ENCODE data around the gene MTMR11.

The MTMR11 gene

DNA sequence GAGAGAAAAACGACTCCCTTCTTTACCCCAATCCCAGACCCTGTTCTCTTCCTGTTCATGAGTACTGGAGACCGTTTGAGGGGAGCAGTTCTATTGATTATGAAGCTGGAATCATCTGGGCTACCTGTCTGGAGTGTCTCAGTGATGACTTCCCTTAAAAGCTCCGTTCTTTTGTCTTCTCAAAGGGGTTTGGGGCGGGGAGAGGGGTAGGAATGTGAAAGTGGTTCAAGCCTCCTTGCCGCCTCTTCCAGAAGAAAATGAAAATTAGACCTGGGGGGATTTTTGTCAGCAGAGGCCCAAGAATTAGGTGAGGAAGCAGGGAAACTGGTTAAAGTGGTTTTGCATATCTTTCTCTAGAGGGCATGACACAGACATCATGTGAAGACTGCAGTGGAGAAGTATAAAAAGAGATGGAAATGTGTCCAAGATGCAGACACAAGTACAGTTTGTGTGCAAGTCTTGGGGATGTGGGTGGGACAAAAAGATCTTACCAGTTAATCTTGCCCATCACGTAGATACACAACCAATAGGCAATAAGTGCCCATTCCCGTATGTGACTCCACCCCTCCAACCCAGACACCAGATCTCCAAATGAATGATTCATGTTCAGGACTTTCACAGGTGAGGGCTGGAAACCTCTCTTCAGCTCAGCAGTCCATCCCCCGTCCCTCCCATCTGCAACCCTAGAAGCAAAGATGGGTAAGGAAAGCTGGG lies 470 bp upstream of the MTMR11 start:
- DNase-seq, result peak; percentile 54

DNA sequence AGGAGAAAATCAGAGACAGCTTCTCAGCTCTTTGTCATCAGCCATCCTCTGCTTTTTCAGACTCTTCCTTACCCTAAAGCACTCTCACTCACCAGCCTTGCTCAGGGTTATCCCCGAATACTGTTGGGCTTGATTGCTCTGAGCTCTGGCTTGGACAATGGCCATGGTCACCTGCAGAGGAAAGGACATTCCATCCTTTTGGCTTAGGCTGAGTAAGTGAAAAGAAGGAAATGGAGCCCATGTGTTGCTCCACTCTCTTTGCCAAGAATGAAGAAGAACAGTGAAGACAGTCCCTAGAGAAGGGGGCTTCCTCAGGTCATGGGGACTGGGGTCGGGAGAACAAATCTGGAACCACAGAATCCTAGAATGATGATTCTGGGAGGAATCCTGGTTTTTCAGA lies 2.3 kb downstream of the MTMR11 start:
- no peak for DNase-seq

- DNase-seq, result no peak
Measured at GRCh38 chr1:149933208-149933607, 3.5 kb downstream of the MTMR11 start.

DNA sequence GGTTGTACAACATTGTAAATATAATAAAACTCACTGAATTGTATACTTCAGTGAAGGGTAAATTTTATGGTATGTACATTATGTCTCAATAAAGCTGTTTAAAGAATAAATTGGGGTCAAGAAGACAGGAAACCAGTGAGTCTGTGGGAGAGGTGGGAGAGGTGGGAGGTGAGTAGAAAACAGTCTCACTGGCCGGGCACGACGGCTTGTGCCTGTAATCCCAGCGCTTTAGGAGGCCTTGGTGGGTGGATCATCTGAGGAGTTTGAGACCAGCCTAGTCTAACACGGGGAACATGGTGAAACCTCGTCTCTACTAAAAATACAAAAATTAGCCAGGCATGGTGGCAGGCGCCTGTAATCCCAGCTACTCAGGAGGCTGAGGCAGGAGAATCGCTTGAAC lies 4.2 kb downstream of the MTMR11 start:
- DNase-seq, result no peak

DNA sequence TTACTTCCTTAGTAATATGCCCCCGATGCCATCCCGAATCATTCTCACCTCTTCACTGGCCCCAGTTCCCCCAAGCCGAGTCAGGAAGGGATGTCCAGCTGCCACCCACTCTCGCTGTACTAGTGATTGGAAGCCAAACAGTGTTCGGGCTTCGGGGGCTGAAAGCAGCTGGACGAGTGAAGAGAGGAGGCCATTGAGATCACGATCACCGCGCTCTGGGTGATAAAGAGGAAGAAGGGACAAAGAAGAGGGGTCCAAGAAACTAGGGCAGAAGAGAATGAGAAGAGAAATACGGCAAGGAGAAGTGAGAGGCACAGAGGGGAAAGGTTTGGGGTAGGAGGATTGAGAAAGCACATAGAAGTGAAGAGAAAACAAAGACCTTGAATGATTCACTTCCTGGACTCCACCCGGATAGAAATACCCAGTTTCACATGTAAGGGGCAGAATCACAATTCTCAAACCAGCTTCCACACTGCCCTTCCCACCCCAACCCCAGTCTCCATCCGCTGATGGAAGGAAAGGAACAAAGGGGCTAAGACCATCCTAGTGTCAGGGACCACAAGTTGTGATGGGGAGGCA lies 5.4 kb downstream of the MTMR11 start:
- peak; percentile 21 for DNase-seq

DNA sequence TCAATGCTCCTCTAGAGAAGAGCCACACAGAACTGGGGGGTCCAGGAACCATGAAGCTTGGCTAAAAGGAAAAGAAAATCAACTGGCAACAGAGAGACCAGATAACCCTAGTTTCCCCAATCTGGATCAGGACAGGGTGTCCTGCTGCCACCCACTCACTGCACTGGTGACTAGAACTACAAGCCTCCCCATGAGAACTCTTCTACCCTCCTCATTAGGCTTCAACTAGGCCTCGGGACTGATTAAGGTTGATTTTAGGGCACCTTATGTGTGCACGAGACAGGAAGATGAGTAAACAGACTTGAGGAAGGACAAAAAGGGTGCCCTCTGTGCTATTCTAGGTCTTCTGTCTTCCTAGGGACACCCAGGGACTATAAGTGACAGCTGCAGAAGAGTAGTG lies 6.8 kb downstream of the MTMR11 start:
- DNase-seq, result no peak

DNA sequence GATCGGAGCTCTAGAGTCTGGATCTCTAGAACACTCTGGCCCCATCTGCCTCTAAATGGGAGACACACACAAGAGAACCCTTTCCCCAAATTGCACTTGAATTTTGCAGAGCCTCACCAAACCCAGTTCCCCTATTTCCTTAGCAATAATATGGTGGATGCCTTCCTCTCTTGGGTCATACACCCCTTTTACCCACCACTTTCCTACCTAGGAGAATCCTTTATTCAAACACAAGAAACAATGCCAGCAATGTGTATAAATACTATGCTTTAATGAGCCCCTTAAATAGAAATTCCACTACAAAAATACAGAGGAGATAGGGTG lies 8.3 kb downstream of the MTMR11 start:
- DNase-seq, result no peak

GRCh38 chr1:149927563-149928400 lies 8.9 kb downstream of the MTMR11 start, which contains the start of gene SF3B4:
Gene SF3B4, minus strand, starts transcription at chr1:149927803. Its CDS starts 44 bp downstream, at chr1:149927759.
- peak; percentile 94 for DNase-seq

- no peak for DNase-seq
Measured at GRCh38 chr1:149927056-149927562, 9.6 kb downstream of the MTMR11 start.

DNA sequence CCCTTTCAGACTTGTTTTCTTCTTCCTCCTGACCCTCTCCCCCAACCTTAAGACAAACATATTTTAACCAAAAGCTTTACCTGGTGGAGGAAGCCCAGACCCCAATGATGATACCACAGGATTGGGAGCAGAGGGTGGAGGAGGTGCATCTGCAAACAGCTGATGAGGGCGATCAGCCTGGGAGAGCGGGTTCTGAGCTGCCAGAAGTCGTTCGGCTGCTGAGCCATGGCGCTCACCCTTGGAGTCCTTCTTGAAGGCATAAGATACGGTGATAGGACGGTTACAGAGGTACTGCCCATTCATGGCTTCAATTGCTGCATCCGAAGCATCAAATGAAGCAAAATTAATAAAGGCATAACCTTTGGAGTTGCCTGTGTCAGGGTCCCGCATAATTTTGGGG lies 10.4 kb downstream of the MTMR11 start:
- no peak for DNase-seq

DNA sequence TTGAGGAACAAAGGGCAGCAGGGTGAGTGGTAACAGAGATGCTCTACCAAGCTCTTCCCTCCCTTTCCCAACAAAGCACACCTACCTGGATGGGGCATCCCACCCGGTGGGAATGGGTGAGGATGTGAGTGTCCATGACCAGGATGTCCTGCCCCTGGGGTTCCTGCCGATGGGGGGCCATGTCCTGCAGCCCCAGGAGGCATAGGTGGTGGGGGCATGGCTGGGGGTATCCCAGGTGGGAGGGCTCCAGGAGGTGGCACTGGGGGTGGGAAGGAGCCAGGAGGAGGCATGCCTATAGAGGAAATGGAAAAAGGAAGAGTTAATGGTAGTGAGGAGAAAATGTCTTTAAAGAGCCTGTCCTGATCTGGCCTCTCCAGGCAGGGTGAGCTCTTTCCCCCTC lies 10.9 kb downstream of the MTMR11 start:
- DNase-seq, result no peak

DNA sequence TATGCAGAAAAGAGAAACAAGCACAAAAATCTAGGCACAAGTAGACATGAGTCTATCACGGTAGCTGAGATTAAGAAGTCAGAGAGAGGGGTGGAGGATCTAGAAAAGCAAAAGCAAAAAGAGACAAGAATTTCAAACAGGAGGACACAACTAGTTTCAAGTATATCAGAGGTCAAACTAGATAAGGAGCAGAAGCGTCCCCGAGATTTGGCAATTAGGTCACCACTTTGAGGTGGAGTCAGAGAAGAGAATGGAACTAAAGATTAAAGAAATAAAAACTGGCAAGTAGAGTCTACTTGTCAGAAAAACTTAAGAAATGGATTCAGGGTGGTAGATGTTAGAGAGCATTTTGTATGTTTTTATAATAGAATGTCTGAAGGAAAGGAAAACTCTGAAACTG lies 11.3 kb downstream of the MTMR11 start:
- no peak for DNase-seq

- DNase-seq, result no peak
Measured at GRCh38 chr1:149923626-149924025, 13.1 kb downstream of the MTMR11 start.

DNA sequence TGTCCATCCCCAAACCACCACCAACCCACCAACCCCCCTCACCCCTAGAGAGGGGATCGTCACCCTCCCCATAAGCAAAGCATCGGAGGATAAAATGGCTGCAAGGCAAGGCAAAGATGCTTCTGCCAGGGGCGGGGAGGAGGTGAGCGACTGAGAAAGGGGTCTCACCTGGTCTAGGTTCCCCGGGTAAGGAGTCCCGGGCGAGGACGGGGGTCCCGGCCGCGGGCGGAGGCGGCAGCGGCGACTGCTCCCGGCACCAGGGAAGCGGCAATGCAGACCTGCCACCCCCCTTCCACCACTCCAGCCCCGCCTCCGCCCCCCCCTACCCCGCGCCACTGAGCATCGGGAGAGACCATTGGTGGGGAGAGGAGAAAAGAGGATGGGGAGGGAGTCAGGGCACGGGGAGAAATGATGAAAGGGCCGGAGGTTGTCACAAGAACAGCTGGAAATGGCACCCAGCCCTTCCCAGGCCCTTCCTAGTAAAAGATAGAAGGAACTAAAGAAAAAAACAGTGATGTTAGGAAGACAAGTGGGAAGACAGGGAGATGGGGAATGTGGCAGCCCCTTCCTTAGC lies 19.0 kb downstream of the MTMR11 start, which contains the start of gene SV2A:
SV2A (minus strand) TSS at position 274 of the 574 bp plus-strand sequence. CDS start 4,004 bp downstream, outside the sequence.
- DNase-seq, result peak; percentile 48

- no peak for DNase-seq
Measured at GRCh38 chr1:149916898-149917252, 19.8 kb downstream of the MTMR11 start.

GRCh38 chr1:149916193-149916897 lies 20.3 kb downstream of the MTMR11 start:
- no peak for DNase-seq

DNA sequence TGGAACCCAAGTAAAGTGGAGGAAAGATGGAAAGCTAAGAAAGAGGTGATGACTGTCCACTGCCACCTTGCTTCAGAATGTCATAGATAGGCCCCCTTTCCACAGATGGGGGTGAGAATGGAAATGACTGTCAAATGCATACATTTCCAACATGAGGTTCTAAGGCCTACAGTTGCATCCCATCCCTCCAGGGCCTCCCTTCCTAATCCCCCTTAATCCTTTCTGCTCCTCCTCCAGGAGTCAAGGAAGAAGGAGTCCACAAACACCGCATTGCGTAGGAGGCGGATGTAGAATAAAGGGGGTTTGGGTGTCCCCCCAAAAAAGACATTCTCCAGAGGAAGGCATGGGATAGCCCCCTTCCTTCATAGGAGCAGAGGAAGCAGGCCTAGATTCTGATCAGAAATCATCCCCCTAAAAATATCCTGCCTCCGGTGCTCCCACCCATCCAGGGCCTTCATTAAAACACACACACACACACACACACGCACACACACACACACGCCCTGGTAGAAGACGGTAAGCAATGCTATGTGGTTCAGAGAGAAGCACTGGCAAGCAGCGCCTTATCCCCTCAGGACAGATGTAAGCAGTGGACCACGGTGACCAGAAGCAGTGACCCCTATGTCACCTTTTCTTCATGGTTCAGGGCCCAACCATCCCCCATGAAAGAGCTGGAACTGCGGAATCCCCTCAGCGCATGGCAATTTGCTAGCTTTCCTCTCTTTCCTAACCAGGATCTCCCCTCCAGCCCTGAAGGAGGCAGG lies 21.1 kb downstream of the MTMR11 start:
- DNase-seq, result no peak

GRCh38 chr1:149914545-149914944 lies 22.1 kb downstream of the MTMR11 start:
- DNase-seq, result no peak

- no peak for DNase-seq
Measured at GRCh38 chr1:149906570-149907075, 30.1 kb downstream of the MTMR11 start.

DNA sequence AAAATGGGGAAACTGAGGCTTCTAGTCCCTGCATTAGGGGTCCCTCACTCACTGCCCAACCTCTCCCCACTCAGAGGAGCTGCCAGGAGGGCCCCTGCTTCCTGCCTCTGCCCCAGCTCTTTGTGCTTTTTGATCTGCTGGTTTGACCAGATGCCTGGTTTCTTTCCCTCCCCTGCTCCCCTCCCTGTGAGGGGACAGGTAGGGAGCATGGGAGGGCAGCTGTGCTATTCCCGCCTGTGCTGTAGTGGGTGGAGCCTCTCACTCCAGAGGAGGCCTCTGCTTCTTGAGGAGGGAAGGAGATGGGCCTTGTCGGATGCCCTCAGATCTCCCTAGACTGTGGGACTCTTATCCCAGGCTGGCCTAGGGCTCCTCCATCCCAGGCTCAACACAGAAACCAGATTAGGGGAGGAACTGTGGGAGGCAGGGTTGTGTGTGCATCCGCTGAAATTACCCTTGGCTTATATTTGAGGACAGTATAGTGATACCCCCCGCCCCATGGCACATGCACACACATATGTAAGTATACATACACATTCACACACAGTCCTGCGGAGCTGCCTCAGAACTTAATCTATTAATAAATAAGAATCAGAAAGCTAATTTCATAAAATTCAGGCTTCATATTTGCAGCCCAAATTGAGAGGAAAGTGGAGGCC lies 32.7 kb downstream of the MTMR11 start:
- DNase-seq, result no peak
